K562 (cell line): ENCODE results near the gene RAB40B. TPM values are rescaled to one million over a fixed set of nuclear protein-coding genes. Genes with fewer than 3 reads are reported as not detected.

Experiments
- EP300 ChIP-seq: IDR thresholded peaks from 2 replicates; pipeline ENCODE4 v1.6.1; 2012; ENCODE audit warnings: low read length, improper control_type of control experiment
- GATAD2A ChIP-seq: fragments of 450-650 bp; IDR thresholded peaks from 2 replicates; pipeline ENCODE4 v1.6.1; 2017
- HMGN3 ChIP-seq: IDR thresholded peaks from 2 replicates; pipeline ENCODE4 v1.6.1; 2011; ENCODE audit warnings: borderline replicate concordance, low read depth, mild to moderate bottlenecking, mixed read lengths, low read length; ENCODE audit not compliant: insufficient read length; ENCODE audit errors: extremely low read depth
- KDM1A ChIP-seq, 2 experiments: fragments of 450-650 bp; IDR thresholded peaks; 2 replicates each; pipeline ENCODE4 v1.6.1; 2016; ENCODE audit warnings: mild to moderate bottlenecking in 2 of 2
- MGA ChIP-seq: fragments of 450-650 bp; IDR thresholded peaks from 2 replicates; pipeline ENCODE4 v1.6.1; 2016; ENCODE audit warnings: mild to moderate bottlenecking, moderate library complexity
- MTA2 ChIP-seq: fragments of 450-650 bp; IDR thresholded peaks from 2 replicates; pipeline ENCODE4 v1.6.1; 2016; ENCODE audit warnings: low read depth
- PCBP2 ChIP-seq: fragments of 200-400 bp; formaldehyde crosslinking; IDR thresholded peaks from 2 replicates; pipeline ENCODE4 v1.6.1; 2018; ENCODE audit warnings: low read length, low read depth, mild to moderate bottlenecking, moderate library complexity; ENCODE audit not compliant: poor library complexity, severe bottlenecking
- PTBP1 ChIP-seq: fragments of 200-400 bp; formaldehyde crosslinking; IDR thresholded peaks from 2 replicates; pipeline ENCODE4 v1.6.1; 2017; ENCODE audit warnings: low read depth, low read length
- SAFB2 ChIP-seq: fragments of 200-400 bp; formaldehyde crosslinking; IDR thresholded peaks from 2 replicates; pipeline ENCODE4 v1.6.1; 2018; ENCODE audit warnings: borderline replicate concordance, low read length, low read depth, moderate library complexity; ENCODE audit not compliant: severe bottlenecking
- ZBTB7A ChIP-seq: IDR thresholded peaks from 2 replicates; pipeline ENCODE4 v1.6.1; 2011; ENCODE audit warnings: low read depth, mild to moderate bottlenecking, low read length, moderate library complexity, borderline replicate concordance; ENCODE audit not compliant: control insufficient read depth
- polyA plus RNA-seq, 8 experiments: library from polyadenylated mRNA; depleted of rRNA in 4 of 8; stranded (reverse) in 5 of 8; unstranded in 3 of 8; fragments of >200 nt; fragmentation: Nextera tagmentation in 2 of 8; fragmentation: Illumina TruSeq in 1 of 8; extraction: Ambion mirVana in 2 of 8; extraction: Trizol in 1 of 8; gene quantifications; 2 replicates each; pipeline versions ENCODE4 v1.2.1 to v1.2.3, GENCODE V29; 2011 to 2014; ENCODE audit warnings: inconsistent platforms in 1 of 8, missing spikeins in 1 of 8
- total RNA-seq, 7 experiments: library from RNA; depleted of rRNA in 6 of 7; stranded (reverse); fragments of >200 nt in 6 of 7; fragmentation: Illumina TruSeq in 2 of 7; extraction: Trizol in 2 of 7; gene quantifications; 2 replicates each; pipeline versions ENCODE4 v1.2.1 to v1.2.3, GENCODE V29; 2011 to 2021; ENCODE audit warnings: low replicate concordance in 1 of 7
- TF ChIP-seq, protein P1 (sequence below): sonication (generic); formaldehyde crosslinking; IDR thresholded peaks from 2 replicates; pipeline ENCODE4 v1.4.0; 2020; ENCODE audit warnings: mild to moderate bottlenecking, missing genetic modification reagents

Gene RAB40B
- total and polyA plus RNA-seq, 9 of the 15 experiments (the other 6 are each of a cell fraction or from before 2014, with no cell fraction given) = 0.13 to 4.6 (median 1.4) TPM

DNA sequence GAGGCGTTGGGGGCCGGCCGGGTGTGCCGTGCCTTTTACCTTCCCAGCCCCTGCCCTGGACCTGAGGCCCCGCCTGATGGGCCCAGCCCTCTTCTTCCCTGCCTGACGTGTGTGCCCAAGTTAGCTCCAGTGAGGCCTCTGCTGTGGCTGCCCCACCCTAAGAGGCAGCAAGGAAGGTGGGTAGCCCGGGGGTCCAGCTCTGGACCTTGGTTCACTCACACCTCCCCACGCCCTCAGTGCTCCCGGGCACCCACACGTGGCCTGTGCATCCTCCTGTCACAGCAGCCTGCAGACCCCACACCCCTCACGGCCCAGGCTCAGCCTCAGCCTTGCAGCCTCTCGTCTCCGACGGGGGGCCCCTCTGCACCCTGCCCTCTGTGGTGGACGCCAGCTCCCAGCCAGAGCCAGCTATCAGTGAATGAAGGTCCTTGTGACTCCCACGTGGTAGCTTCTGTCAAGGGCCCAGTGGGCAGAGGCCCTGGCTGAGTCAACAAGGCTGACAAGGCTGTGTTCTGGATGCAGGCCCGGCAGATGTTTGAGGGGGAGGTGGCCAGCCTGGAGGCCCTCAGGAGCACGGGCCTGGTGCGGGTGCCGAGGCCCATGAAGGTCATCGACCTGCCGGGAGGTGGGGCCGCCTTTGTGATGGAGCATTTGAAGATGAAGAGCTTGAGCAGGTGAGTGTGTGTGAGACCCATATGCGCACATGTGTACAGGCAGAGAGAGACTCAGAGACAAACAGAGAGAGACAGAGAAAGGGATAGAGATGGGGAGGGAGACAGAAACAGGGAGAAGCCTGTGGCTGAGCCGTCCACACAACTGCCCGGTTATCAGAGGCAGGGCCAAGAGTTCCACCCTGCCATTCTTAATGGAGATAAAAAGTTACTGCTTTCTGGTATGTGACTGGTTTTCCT lies 39.7 kb upstream of the RAB40B start (continued):
- TF ChIP-seq MGA = peak; percentile 98
- no peak for TF ChIP-seq PCBP2
- TF ChIP-seq MTA2 = peak; percentile 30; the same call in 1 of the 2 replicates
- TF ChIP-seq SAFB2 = no peak
- peak in 1 of 2 experiments; percentile 5; a peak in 1 of 4 replicates for TF ChIP-seq KDM1A (IDR thresholded peaks at IDR 0.05)
- TF ChIP-seq ZBTB7A = peak; percentile 17; the same call in 1 of the 2 replicates
- peak; percentile 38; the same call in 1 of the 2 replicates for TF ChIP-seq EP300
- TF ChIP-seq, protein P1, sequence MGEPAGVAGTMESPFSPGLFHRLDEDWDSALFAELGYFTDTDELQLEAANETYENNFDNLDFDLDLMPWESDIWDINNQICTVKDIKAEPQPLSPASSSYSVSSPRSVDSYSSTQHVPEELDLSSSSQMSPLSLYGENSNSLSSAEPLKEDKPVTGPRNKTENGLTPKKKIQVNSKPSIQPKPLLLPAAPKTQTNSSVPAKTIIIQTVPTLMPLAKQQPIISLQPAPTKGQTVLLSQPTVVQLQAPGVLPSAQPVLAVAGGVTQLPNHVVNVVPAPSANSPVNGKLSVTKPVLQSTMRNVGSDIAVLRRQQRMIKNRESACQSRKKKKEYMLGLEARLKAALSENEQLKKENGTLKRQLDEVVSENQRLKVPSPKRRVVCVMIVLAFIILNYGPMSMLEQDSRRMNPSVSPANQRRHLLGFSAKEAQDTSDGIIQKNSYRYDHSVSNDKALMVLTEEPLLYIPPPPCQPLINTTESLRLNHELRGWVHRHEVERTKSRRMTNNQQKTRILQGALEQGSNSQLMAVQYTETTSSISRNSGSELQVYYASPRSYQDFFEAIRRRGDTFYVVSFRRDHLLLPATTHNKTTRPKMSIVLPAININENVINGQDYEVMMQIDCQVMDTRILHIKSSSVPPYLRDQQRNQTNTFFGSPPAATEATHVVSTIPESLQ = peak; percentile 78; the same call in 1 of the 2 replicates
- TF ChIP-seq HMGN3 = no peak
- no peak for TF ChIP-seq GATAD2A
- TF ChIP-seq PTBP1 = no peak
